Stimulated activated CD4-positive, alpha-beta T cell treated with anti-CD3 and anti-CD28 coated beads, Interleukin-15, amount 100 ng/mL, for 48 hours (primary cell): Measurements from ENCODE around the gene MTFP1.
"Not testable (repeated sequence)": the region's sequence is repeated elsewhere in the genome, so short reads cannot be mapped to it uniquely, and the experiment has no call there.

Source experiments
- DNase-seq, 2 donors: peaks; one replicate each; pipeline ENCODE4 v3.0.0-alpha.2; 2020; ENCODE audit warnings: low read depth in 2 of 2

MTFP1 gene

GRCh38 chr22:30425616-30426387, at the start of gene MTFP1:
TSS of gene MTFP1 (plus strand) at chr22:30425768. CDS start at chr22:30425880, 112 bp downstream.
- DNase-seq, result no peak

DNA sequence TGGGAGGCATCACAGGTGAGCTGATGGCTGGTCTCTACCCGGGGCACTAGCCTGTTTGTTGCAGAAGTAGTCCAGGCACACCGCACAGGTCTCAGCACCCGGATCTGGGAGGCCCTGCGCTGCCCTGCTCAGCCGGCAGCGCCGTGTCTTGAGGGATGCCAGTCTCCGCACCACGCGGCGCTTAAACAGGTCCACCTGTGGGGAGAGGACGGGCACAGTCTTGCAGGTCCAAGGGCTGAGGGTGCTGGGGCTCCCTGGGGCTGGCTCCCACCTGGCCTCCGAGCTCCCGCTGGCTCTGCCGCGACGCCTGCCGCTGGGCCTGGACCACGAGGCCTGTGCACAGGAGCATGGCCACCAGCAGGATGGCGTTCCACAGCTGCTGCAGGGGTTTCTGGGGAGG, 45.6 kb upstream of the MTFP1 start:
- no peak for DNase-seq

- no peak for DNase-seq
These were observed 44.3 kb upstream of the MTFP1 start for GRCh38 chr22:30381264-30381663.

DNA sequence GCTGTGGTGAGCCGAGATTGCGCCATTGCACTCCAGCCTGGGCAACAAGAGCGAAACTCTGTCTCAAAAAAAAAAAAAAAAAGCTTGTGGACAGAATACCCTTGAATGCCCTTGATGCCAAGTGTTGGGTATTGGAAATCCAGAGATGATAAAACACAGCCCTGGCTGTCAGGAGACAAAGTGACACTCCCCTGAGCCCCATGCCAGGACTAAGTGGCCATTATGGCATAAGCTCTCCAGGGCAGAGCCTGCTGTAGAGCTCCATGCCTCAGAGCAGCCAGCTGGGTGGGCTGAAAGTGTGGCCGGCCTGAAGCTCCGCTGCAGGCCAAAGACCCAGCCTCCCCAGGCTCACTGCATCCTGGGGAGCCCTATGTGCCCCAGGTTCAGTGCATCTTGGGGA, 43.2 kb upstream of the MTFP1 start:
- no peak for DNase-seq

DNA sequence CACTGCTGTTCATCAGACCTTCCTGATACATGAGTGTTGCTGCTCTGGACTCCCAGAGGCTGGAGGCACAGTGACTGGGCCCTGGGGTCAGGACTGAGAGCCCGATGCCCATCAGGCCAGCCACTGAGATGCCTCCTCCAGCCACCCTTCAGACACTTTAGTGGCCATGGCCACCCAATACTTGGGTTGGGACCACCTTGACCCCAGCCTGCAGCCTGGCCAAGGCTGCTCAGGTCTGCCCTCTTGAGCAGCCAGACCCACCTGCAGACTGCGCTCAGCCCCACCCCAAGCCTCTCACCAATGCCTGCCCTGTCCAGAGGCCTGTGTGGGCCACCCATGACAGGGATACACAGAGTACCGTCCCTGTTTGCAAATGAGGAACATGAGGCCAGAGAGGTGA, 42.5 kb upstream of the MTFP1 start:
- no peak for DNase-seq

DNA sequence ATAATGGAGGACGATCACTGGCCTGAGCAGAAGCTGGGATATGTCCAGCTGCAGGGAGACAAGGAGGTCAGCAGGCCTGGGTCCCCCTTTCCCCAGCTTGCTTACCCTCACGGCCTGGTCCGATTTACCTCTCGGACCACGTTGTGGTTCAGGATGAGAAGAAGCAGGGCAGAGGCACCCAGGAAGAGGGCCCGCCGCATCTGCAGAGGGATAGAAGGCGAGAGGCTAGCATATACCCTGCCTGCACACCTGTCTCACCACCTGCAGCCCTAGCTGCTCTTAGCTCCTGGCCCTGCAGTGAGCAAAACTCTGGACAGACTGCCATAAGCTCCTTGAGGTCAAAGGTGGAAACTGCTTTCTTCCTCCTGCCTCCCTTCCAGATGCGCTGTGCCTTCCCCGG, 39.6 kb upstream of the MTFP1 start:
- DNase-seq, result no peak

GRCh38 chr22:30386608-30386959, 39.0 kb upstream of the MTFP1 start:
- no peak for DNase-seq

- peak; percentile 58 to 76 for DNase-seq
These were observed 38.4 kb upstream of the MTFP1 start, which contains the start of gene RNF215 for GRCh38 chr22:30386960-30387827. TSS of gene RNF215 (minus strand) at chr22:30387411. CDS start at chr22:30387313, 98 bp downstream.

DNA sequence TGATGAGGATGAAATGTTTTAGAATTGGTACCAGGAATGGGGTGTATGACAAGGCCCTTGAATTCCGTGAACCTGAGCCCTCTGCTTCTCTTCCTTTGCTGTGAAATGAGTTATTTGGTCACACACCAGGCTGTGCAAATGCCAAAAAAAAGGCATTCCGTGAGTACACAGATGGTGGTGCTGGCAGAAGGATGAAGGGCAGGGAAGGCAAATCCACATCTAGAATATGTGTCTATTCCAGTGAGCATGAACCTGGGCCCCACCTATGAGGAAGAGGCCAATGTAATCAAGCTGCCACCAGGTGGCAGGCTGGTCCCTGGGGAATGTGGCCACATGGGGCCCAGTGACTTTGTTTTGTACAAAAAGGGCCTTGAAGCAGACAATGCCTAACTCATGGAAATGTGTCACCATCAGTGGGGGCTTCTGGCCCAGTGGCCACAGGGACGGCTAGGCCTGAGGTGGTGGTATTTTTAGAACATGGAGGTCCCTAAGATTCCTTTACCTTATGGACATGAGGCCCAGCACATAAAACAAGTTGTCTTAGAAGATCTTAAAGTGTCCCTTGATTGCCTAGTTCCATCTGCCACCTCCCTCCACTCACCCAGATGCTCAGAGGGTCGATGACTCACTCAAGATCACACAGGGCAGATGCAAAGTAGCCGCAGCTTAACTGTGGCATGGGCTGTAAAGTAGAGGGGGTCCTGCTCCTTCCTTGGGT, 34.4 kb upstream of the MTFP1 start:
- peak; percentile 68 to 76 for DNase-seq

GRCh38 chr22:30392661-30393321, 32.8 kb upstream of the MTFP1 start:
- no peak for DNase-seq

- DNase-seq, result no peak
These were observed 32.3 kb upstream of the MTFP1 start for GRCh38 chr22:30393322-30393680.

DNA sequence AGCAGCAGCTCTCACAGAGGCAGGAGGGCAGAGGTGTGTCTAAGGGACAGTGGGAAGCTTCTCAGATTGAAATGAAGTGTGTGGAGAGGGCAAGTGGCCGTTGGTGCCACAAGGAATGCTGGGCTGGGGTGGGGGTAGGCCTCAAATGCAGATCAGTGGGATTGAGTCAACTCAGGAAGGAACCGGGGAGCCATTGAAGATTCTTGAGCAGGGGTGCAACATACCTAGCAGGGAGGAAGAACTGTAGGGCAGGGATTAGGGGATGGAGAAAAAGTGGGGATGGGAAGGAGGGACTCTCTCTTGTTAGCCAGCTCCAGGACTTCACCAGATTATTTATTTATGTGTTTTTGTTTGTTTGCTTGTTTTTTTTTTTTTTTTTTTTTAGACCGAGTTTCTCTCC, 31.7 kb upstream of the MTFP1 start:
- no peak for DNase-seq

DNA sequence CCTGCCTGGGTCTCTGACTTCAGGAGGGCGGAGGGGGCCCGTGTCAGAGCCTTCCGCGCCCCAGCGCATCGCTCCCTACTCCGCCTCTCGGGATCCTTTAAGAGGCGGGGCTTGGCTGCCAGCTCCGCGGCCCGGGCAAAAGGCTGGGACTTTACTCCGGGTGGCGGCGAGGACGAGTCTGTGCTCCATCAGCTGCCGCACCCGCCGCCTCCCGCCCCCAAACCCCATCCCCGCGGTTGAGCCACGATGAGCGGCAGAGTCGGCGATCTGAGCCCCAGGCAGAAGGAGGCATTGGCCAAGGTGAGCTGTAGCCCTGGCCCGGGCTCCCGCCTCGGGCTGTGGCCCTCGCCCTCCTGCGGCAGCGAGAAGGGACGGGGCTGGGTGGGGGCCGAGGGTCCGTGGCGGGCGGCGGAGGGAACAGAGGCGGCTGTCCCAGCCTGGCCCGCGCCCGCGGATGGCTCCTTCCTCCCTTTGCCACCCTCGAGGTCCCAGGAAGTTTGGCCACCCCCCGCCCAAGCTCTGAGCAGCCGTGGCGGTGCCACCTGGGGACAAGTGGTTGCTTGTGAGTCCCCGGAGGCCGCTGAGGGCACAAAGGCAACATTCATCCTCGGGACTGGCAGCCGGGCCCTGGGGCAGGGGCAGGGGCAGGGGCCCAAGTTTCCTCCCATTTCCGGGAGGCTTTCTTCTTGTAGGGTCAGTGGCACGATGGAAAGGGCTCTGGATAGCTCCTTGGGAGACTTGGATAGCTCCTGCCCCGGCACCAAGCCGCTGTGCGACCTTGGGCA, 28.5 kb upstream of the MTFP1 start, which contains the start of gene SEC14L2:
Gene SEC14L2, plus strand, starts transcription at position 148 of the 785 bp plus-strand sequence. Its CDS starts 99 bp downstream, at position 247.
- peak in 1 of 2 donors; percentile 55 for DNase-seq

DNA sequence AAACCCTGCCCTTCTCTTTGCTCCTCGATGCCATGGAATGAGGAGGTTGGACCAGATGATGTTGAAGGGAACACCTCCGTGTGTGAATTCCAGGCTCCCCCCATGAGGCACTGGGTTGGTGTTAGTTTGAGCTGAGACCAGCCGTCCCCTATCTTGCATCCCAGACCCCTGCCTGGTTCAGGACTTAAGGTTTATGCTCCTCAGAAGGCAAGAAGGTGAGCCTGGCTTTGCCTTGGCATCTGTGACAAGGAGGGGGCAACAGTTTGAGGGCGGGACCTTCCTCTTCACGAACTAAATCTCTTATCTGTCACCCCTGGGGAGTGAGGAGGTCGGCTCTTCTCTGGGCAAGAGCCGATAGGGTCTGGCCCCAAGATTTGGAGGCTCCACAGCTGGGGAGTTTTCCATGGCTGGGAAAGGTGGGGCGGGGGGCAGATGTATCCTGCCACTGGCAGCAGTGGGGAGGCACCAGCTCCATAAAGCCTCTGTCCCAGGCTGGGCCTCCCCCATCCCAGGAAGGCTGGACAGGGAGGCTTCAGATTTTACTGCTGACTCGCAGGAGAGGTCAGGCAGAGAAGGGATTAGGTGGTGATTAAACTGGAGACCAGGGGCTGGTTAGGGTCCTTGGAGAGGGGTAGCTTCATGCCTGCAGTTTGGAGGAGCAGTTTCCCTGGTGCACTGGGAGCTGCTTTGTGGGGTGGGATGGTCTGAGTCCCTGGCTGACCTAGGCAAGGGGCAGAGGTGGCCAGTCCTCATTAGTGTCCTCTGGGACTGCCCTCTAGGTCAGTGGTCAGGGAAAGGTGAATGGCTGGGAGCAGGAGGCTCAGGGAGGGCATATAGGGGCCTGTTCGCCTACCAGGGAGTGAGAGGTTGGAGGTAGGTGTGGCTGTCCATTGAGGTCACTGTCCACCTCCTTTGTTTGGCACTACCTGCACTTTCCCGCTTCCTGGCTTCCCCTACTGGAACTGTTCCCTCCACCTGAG, 27.6 kb upstream of the MTFP1 start:
- DNase-seq, result no peak

DNA sequence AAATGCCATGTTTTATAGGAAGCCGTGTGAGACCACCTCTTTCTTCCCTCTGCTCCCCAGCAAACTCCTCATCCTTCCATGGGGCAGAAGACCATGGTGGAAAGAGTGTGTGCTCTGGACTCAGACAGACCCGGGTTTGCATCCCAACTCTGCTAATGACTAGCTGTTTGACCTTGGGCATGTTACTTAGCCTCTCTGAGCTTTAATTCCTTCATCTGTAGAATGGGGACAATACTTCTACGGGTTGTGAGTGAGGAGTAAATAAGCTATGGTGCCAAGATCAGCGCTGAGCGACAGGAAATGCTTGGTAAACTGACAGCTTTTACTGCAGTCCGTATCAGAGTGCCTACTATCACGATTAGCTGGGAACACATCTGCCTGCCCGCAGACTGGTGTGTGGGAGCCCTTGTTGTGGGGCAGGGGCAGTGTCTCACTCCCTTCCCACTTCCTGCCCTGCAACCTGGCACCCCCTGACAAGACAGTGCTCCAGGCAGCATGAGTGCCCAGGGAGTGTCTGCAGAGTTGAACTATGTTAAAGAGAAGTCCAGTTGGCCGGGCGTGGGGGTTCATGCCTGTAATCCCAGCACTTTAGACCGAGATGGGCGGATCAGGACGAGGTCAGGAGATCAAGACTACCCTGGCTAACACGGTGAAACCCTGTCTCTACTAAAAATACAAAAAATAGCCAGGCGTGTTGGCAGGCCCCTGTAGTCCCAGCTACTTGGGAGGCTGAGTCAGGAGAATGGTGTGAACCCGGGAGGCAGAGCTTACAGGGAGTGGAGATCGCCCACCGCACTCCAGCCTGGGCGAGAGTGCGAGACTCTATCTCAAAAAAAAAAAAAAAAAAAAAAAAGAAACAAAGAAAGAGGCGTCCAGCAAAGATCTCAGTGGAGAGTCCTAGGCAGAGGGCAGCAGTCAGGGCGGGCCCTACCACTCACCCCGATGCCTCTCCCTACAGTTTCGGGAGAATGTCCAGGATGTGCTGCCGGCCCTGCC, 26.6 kb upstream of the MTFP1 start:
- DNase-seq, result no peak

- no peak for DNase-seq
These were observed 25.9 kb upstream of the MTFP1 start for GRCh38 chr22:30399718-30400117.

DNA sequence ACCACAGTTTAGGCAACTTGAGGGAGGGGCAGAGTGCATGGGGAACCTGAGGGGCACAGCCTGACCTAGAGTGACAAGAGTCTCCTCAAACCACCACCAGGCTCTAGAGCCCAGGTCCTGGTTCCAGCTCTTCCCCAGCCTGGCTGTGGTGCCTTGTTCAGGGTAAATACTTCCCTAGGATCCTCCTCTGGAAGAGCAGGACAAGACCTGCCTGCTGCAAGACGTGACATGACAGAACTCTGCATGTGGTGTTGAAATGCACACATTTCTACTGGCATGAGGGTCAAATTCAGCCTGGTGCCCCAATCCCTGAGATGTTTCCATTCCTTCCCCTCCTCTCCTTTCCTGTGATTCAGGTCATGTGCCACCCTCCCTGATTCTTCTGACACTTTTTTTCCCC, 25.4 kb upstream of the MTFP1 start:
- DNase-seq, result no peak

DNA sequence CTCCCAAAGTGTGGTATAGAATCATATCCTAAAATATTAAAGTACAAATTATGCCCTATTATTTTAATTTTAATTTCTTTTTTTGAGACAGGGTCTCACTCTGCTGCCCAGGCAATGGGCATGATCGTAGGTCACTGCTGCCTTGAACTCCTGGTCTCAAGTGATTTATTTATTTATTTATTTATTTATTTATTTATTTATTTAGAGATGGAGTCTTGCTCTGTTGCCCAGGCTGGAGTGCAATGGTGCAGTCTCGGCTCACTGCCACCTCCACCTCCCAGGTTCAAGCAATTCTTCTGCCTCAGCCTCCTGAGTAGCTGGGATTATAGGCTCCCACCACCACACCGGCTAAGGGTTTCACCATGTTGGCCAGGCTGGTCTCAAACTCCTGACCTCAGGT, 24.5 kb upstream of the MTFP1 start:
- not testable (repeated sequence) for DNase-seq
